HL-60 (cell line): ENCODE measurements around the gene CREB5.

Source experiments
- CTCF ChIP-seq: IDR thresholded peaks from one replicate; pipeline ENCODE4 v1.5.1; 2011; ENCODE audit warnings: low read length, control low read depth, inconsistent platforms; ENCODE audit not compliant: insufficient read depth
- POLR2AphosphoS5 ChIP-seq: IDR thresholded peaks from 2 replicates; pipeline ENCODE4 v1.6.1; 2012; ENCODE audit warnings: low read depth

- TF ChIP-seq POLR2AphosphoS5 (no peak), CTCF (no peak)
These were observed 246.1 kb downstream of the CREB5 start for GRCh38 chr7:28658381-28658780.
